ENCODE data around the gene CCDC121.
"Not testable (repeated sequence)": the region's sequence is repeated elsewhere in the genome, so short reads cannot be mapped to it uniquely, and the experiment has no call there.

- TF ChIP-seq POLR2A (IDR thresholded peaks at IDR 0.05; ENCODE audit: low read length); GATA1 (IDR thresholded peaks at IDR 0.05; ENCODE audit: low read depth, low read length): not testable (repeated sequence)
Observed at GRCh38 chr2:27626323-27626722, 2.5 kb downstream of the CCDC121 start.
